CD4-positive, alpha-beta T cell treated with Interleukin-2 at 100 ng/mL for 4 hours (primary cell): Measurements from ENCODE around the gene OASL.
"Not testable (repeated sequence)": the region's sequence is repeated elsewhere in the genome, so short reads cannot be mapped to it uniquely, and the experiment has no call there.

Source experiments
- DNase-seq: peaks from one replicate; pipeline ENCODE4 v3.0.0-alpha.2; 2020; ENCODE audit warnings: low spot score

Gene OASL, protein sequence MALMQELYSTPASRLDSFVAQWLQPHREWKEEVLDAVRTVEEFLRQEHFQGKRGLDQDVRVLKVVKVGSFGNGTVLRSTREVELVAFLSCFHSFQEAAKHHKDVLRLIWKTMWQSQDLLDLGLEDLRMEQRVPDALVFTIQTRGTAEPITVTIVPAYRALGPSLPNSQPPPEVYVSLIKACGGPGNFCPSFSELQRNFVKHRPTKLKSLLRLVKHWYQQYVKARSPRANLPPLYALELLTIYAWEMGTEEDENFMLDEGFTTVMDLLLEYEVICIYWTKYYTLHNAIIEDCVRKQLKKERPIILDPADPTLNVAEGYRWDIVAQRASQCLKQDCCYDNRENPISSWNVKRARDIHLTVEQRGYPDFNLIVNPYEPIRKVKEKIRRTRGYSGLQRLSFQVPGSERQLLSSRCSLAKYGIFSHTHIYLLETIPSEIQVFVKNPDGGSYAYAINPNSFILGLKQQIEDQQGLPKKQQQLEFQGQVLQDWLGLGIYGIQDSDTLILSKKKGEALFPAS

GRCh38 chr12:121038861-121039668 is at the start of gene OASL:
OASL (minus strand) TSS chr12:121039246; CDS start chr12:121038971, 275 bp downstream.
- peak; percentile 75 for DNase-seq

DNA sequence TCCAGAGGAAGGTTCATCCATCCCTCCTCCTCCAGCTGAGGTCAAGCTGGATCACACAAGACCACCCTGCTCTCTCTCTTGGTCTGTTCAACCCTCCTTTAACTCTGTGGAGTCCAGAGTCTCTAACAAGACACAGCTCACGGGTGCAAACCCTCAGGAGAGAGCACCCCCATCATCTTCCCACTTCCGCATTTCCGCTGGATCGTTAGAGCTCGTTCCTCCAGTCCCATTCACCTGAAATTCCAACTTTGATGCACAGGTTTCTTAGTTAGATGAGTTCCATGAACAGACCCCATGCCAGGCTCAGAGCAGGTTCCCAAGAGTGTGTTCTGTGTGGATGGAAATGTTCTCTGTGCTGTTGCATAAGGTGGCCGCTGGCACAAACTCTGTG is 49.1 kb upstream of the OASL start:
- no peak for DNase-seq

DNA sequence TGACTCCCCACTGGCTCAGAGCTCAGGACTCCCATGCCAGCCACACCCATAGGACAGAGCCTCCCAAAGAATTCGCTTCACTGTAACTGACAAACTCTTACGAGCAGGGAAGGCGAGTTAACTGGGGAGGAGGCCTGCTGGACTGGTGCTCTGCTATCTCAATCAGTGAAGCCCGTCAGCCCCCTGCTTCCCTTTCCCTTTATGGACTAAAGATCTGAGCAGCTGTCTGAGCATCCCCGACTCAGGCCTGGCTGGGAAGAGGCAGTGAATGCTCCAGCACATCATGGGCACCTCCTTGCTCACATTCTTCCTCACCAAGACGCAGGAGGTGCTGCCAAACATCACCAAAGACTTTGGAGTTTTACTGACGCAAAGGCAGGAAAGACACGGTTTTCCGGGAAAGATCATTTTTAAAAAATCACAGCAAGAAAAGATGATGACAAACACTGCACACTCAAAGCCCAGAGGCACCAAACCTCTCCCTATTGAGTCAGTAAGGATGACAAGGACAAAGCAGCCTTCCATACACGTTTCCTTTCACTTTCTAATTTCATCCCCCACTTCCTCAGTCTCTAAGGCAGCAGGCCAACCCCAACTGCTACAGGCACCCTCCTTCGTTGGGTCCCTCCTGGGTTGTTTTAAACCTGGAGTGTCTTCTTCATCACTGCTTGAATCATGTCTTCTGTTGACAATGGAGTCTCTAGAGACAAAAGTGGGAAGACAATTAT is 48.6 kb upstream of the OASL start:
- DNase-seq: no peak

- DNase-seq: no peak
Measured at GRCh38 chr12:121086781-121087295, 47.8 kb upstream of the OASL start.

DNA sequence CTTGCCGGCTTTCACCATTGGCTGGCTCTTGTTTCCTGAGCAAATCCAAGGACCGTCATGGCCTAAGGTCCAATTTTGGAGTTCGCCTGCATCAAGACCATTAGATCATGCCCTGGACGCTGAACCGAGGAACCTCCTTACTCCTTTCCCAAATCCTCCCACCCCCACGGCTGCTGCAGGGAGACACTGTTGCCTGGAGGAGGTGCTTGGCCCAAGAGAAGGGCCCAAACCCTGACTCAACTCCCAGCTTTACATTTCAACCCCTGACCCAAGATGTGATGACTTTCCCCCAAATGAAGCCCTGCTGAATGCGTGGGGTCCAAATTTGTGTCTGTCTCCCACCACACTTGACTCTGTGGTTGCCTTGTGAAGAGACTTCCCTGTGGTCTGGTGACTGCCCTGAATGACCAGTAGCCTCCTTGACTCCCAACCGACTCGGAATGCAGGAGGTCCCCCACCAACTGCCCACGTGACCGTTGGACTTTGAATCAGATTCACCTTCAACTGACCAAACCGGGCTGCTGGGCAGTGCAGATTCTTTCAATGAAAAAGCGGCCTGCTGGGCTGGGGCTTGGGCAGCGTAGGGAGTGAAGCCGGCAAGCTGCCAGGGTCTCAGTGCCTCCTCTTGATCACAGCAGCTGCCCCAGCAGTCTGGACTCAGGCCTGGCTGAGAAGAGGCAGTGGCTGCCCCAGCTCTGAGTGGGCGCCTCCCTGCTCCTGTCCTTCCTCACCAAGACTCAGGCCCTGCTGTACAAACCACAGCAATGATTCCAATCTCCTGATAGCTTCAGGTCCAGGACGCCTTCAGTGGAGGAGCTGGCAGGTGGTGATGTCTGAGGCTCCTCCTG is 46.7 kb upstream of the OASL start:
- DNase-seq: no peak

DNA sequence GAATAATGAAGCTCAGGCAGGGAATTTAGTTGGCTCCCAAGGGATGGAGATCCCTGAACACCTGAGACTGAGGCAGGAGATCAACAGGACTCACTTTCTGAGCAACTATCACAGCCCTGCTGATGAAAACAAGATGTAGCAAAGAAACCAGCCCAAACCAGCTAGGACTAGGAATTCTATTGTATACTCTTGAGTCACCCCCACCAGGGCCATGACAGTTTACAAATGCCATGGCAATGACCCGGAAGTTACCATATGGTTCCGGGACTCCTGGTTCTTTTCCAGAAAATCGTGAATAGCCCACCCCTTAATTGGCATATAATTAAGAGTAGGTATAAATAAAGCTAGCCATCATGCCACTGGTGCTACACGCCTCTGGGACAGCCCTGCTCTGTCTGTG is 46.0 kb upstream of the OASL start:
- DNase-seq: no peak

- DNase-seq: no peak
Measured at GRCh38 chr12:121084229-121084628, 45.2 kb upstream of the OASL start.

DNA sequence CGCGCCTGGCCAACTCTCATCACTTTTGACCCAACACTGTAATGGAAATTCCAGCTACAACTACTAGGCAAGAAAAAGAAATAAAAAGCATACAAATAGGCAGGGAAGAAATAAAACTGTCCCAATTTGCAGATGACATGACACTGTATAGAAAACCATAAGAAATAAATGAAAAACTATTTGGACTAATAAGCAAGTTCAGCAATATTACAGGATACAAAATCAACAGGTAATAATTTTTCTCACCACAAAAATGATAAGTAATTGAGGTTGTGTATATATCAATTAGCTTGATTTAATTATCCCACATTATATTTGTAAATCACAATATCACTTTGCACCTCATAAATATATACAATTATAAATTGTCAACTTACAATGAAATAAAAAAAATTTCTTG is 41.9 kb upstream of the OASL start:
- no peak for DNase-seq

DNA sequence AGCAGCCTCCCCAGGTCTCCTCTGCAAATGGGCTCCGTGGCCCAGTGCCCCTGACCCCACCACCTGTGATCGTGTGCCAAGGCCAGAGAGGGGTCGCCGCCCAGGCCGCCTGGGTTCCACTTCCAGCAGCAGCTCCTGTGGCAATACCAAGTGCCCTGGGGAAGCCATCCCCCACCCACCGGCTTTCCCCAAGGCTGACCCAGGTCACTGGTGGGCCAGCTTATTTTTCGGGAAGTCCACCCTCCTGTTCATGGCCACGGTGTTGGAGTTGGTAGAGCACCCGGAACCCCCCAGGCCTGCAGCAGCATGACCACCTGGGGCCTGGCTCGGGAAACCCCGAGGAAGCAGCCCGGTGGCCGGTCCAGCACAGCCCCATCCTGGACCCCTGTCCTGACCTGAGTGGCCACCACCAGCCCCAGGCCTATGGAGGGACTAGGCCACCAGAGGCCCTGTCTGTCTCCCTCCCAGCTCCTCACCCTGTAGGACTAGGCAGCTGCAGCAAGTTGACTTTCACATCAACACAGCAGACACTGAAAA is 40.8 kb upstream of the OASL start:
- DNase-seq: no peak

DNA sequence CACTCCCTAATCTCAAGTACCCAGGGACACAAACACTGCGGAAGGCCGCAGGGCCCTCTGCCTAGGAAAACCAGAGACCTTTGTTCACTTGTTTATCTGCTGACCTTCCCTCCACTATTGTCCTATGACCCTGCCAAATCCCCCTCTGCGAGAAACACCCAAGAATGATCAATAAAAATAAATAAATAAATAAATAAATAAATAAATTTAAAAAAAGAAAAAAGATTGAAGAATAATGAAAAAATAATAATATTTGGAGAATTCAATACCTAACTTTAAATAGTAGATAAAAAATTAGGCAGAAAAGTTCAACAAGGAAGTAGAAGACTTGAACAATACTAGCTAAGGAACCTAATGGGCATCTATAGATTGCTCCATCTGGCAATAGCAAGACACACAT is 38.4 kb upstream of the OASL start:
- not testable (repeated sequence) for DNase-seq

GRCh38 chr12:121075911-121076310 is 36.9 kb upstream of the OASL start:
- DNase-seq: not testable (repeated sequence)

GRCh38 chr12:121072147-121072546 is 33.1 kb upstream of the OASL start:
- DNase-seq: no peak

DNA sequence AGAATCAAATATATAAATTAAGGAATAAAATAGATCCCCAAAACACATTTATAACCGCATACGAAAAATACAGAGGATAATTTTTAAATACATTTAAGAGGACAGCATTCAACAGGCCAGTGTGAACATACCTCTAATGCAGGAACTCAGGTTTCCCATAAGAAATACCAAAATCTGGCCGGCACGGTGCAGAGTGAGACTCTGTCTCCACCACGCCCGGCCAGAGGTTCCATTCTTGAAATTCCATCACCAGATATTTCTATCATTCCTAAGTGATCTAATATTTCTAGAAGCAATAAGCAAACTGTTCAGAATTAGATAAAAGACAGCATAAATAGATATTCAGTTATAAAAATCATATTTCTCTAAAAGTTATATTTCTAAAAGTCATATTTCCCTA is 30.2 kb upstream of the OASL start:
- no peak for DNase-seq

- no peak for DNase-seq
Measured at GRCh38 chr12:121065345-121065744, 26.3 kb upstream of the OASL start.

DNA sequence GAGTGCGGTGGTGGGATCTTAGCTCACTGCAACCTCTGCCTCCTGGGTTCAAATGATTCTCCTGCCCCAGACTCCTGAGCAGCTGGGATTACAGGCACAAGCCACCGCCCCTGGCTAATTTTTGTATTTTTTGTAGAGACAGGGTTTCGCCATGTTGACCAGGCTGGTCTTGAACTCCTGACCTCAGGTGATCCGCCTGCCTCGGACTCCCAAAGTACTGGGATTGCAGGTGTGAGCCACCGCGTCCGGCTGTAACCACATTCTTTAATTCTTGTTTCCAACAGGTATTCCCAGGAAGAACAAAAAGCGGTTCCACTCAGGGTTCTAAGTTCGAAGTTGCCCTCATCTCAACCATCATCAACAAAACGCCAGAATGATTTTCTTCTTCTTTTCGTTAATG is 25.5 kb upstream of the OASL start:
- not testable (repeated sequence) for DNase-seq

DNA sequence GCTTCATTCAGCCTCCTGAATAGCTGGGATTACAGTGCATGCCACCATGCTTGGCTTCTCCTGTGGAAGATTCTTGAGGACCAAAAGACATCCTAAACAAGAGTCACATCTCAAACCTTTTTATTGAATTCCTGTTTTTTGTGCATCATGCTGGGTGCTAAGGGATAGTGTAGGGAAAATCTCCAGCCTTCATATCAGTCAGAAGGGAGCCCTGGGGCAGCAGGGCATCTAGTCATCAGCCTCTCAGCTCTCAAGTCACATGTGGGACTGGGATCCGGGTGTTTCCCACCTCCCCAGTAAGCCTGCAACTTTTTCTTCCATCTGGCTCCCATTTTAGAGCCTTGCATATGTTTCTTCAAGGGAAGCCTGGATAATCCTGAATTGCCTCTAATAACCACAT is 25.1 kb upstream of the OASL start:
- DNase-seq: no peak

DNA sequence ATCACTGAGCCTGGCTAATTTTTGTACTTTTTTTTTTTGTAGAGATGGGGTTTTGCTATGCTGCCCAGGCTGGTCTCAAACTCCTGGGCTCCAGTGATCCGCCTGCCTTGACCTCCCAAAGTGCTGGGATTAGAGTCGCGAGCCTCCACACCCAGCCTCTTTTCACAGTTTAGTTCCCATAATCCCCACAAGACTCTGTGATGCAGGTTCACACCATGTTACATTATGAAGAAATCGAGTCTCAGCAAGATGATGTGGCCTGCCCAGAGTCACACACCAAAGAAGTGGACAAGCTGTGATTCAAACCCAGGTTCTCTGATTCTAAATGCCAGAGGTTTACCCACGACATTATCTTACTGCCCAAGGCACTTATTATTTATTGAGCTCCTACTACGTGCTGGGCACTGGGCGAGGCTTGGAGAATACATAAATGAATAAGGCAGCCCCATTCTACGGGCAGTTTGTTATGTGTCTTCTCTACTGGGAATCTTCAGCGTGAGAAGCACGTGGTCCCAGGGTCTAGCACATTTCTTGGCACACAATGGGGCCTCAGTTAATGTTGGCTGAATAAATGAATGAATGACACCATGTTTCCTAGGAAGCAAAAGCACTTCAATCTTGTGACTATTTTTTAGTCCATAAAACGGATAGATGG is 23.5 kb upstream of the OASL start:
- no peak for DNase-seq

- DNase-seq: no peak
Measured at GRCh38 chr12:121061831-121062230, 22.8 kb upstream of the OASL start.

DNA sequence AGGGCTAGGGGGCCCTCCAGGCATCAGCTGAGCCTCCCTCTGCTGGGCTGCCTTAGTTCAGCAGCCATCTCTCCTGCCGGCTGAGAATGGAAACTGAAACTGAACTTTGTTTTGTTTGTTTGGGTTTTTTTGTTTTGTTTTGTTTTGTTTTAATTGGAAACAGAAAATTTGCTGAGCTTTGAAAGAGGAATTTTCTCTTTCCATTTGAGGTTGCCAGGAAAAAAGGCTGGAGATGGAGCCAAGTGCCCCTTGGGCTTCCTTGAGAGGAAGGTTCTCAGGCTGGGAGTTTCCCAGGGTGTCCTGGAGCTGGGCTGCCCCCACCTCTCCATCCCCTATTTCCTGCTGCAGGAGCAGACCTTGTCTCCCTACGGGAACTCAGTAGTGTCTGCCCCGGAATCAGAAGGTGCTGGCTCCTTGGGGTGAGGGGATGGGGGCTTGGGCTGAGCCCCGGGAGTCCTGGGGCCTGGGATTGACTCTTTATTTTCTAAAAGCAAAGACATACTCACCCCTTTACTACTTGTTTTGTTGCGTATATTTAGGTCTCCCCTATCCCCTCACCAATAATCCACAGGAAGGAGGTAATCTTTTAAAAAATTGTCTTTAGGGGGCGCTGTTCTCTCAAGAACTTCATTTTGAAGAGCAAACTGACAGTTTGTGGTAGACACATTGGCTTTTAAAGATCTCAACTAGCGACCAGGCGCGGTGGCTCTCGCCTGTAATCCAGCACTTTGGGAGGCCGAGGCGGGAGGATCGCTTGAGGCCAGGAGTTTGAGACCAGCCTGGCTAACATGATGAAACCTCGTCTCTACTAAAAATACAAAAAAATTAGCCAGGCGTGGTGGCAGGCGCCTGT is 21.3 kb upstream of the OASL start:
- DNase-seq: peak; percentile 89
